Activated T-helper 1 cell treated with Interleukin-2 at 50 U/mL for 16 hours (primary cell): ENCODE data around the gene PKIB.
"Not testable (repeated sequence)": the region's sequence is repeated elsewhere in the genome, so short reads cannot be mapped to it uniquely, and the experiment has no call there.

Source experiments
- DNase-seq: peaks from one replicate; pipeline ENCODE4 v3.0.0-alpha.2; 2020; ENCODE audit warnings: low read depth

Gene PKIB, protein sequence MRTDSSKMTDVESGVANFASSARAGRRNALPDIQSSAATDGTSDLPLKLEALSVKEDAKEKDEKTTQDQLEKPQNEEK

DNA sequence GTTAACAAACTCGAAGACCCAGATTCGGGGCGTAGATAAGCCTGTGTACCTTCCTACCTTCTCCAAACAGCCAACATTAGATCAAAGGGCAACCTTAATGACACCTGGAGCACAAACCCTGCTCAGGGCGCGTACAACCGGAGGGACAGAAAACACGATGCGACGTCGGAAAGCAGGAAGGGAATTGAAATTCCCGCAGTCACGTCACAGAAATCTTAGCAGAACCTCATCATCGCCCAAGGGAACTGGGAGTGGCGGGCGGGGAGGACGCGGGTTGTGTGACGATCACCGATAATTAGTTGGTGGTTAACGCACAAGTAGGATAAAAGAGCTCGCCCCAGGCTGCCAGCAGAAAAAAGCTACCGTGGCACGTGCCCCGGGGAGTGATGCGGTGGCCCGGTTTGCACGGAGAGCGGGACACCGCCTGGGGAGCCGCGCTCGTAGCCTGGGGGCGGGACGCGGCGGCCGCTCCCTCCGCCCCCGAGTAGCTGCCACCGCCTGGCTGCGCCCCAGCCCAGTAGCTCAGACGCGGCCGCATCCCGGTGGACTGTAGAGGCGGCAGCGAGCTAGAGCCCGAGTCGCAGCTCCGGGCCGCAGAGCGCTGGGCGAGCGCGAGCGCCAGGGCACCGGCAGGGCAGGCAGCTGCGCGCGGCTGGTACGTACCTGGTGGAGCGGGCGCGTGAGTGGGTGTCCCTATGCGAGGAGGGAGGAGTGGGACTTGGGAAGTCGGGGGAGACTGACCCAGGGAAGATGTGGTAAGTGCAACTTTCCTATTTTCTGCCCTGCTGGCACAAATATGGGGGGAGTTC is at the start of gene PKIB:
TSS of gene PKIB (plus strand) at position 525 of the 809 bp plus-strand sequence. CDS start 107,390 bp downstream, outside the sequence.
- DNase-seq: peak; percentile 16

DNA sequence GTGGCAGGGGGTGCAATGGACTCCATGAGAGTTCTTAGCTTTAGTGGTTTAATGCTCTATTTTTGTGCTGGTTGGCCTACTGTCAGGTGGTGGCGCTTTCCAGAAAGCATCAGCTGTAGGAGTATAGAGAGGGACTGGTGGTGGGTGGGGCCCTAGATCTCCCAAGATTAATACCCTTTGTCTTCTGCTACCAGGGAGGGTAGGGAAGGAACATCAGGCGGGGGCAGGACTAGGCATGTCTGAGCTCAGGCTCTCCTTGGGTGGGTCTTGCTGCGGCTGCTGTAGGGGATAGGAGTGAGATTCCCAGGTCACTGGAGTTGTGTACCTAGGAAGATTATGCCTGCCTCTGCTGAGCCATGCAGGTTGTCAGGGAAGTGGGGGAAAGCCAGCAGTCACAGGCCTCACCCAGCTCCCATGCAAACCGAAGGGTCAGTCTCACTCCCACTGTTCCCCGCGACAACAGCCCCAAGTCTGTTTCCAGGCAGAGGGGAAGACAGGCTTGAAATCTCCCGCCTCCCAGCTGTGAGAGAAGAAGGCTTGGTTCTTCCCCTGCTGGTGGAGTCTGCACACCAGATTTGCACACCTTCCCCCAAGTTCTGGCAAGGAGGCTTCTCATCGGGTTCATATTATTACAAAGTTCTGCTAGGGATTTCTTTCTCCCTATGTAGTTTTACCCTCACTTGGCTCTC is 46.7 kb upstream of the PKIB start:
- no peak for DNase-seq

DNA sequence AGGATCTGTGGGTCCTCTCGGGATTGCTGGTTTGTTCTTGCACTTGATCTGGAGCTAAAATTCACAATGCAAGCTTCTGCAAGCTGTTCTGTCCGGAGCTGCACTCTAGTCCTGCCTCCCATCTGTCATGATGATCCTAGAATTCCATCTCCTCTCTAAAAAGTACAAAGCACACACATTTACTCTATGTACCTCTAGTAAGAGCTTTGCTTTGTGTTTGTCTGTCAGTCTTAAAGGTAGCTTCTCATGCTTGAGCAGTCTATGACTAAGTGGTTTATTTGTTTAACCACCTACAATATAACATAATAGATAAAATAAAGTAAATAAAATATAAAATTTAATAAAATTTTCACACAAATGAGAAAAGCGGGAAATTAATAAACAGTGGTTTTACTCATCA is 46.0 kb upstream of the PKIB start:
- DNase-seq: no peak

DNA sequence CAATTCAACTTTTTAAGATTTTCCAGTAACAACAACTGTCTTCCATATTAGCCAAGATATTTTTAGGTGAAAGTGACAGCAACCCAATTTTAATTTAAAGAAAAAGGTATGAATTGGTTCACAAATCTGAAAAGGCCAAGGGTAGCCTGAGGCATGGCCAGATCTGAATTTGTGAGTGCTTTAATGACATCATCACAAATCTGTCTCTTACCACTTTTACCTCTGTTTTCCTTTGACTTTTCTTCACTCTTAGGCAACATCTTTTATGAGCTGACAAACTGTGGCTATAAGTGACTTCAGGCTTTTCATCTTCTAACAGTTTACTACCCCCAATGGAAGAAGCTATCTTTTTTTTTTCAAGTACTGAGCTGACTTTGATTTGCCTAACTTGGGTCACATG is 44.5 kb upstream of the PKIB start:
- no peak for DNase-seq

DNA sequence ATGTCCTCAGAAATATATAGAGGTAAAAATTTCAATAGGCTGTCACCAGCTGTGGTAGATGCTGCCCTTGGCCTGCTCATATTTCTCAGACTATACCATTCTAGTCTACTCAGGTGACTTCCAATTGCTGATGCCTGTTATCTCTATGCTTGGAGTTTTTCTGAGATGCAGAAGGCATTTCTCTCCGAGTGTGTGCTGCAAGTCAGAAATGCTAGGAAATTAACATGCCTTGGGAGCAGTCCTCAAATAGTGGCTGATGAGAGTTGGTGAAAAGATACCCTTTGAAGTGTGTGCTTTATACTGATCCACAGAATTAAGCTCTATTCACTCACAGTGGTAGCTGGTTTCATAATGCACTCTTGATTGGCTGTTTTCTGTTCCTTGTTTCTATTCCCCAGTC is 43.2 kb upstream of the PKIB start:
- DNase-seq: no peak

DNA sequence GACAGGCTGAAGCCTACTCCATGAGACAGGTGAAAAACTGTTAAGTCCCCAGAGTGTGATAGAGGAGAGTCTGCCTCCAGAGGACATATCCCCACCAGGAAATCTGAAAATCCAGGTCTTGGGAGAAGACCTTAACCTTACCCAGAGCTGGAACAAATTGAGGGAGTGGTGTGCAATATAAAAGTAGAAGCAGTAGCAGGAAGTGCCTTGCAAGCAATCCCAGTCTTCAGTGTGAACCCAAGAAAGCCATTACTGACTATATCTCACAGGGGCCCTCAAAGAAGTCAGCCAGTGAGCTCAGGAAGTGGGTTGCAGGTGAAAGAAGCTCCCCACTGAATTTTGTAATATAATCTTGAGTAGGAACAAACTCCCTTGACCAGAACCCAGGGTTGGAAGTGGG is 41.9 kb upstream of the PKIB start:
- DNase-seq: no peak

DNA sequence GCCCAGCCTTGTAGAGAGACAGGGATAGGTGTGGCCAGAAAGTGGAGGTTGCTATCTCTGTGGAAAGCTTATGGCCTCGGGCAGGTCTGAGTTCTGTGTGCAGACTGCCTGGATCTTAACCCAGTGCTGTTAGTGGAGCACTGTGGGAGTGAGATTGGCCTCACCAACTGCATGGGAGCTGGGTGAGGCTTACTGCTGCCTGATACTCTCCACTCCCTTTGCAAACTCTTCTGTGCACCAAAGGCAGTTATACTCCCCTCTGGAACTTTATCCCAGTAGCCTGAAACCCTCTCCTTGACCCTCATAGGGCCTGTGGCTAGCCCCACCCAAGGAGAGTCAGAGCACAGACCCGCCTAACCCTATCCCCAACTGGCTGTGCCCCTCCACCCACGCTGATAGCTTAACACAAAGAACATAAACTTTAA is 41.4 kb upstream of the PKIB start:
- DNase-seq: no peak

DNA sequence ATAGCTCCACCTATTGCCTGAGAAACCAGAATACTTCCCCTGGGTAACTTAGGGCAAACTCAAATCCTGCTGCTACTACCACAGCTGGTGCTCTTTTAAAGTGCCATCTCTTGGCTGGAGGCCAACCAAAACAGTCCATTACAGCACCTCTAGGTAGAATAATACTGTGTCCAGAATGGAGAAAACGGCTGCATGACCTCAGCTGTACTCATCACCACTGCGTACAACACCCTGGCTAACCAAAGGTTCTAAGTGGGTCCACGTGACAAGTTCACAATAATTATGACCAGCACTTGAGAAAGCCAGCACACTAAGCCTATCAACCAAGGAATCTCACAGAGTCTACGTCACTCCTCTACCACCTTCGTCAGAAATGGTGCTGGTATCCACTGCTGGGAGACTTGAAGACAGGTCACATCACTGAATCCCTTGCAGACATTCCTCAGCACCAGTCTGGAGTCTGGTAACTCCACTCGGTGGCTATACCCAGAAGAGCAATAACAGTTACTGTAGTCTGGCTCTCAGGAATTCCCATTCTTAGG is 40.9 kb upstream of the PKIB start:
- DNase-seq: no peak

DNA sequence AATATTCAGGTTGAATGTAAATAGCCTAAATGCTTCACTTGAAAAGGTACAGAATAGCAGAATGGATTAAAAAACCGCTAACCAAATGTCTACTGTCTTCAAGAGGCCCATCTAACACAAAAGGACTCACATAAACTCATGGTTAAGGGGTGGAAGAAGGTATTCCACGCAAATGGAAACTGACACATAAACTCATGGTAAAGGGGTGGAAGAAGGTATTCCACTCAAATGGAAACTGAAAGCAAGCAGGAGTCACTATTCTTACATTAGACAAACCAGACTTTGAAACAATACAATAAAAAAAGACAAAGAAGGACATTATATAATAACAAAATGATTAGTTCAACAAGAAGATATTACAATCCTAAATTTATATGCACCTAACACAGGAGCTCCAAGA is 38.3 kb upstream of the PKIB start:
- no peak for DNase-seq

DNA sequence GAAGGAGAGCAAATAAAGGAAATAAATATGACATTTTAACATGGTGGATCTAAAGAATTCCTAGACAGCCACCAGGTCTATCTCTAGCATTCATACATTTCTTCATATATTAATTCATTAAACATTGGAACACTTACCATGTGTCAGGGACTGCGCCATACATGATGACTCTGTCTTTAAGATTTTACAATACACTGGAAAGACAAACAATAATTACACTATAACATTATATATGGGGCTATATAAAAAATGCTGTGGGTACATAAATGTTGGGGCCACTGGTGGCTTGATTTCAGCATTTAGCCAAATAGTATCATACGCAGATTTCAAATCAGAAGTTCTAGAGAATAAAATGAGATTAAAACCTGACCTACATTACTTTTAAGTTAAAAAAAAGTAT is 33.3 kb upstream of the PKIB start:
- no peak for DNase-seq

DNA sequence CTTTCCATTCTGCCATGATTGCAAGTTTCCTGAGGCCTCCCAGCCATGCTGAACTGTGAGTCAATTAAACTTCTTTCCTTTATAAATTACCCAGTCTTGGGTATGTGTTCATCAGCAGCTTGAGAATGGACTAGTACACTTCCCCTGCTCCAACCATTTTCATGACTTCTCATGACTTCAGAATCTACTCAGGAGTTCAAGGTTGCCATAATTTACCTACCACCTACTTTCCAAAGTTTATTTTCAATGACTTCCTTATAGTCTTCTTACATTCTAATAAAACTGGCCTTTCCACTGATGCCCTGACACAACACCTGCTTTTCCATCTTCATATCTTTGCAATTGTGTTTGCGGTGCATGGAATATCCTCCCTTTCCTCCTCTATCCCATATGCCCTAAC is 31.2 kb upstream of the PKIB start:
- DNase-seq: no peak

DNA sequence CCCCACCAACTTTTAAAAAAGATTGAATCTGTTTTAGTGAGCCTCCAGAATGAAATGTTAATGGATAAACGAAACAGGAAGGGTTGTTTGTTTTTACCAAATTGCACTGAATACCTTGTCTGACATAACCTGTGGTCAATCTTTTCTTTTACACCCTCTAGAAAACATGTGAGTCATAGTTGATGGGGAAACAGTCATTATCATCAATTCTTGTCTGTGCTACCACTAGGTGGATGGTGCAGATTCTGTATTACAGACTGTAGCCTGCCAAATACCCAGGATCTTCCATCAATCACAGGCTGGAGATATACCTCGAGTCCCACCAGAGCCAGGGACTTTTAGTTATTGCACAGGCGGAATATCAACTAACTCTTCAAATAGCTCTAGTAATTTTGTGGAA is 29.5 kb upstream of the PKIB start:
- DNase-seq: no peak

DNA sequence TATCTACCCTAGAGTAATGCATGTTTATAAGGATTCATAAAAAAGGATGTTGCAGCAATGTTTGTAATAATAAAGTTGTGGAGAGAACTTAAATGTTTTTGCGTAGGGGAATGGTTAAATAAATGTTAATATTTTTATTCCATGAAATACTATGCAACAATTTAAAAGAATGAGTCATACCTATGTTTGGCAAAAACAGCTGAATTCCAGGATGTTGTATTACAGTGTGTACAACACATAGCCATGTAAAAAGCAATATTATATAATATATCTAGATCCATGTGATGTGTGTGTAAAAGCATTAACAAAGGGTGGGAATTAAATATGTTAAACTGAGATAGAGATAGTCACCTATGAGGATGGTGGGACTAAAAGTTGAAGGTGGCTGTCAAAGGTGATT is 21.1 kb upstream of the PKIB start:
- no peak for DNase-seq

DNA sequence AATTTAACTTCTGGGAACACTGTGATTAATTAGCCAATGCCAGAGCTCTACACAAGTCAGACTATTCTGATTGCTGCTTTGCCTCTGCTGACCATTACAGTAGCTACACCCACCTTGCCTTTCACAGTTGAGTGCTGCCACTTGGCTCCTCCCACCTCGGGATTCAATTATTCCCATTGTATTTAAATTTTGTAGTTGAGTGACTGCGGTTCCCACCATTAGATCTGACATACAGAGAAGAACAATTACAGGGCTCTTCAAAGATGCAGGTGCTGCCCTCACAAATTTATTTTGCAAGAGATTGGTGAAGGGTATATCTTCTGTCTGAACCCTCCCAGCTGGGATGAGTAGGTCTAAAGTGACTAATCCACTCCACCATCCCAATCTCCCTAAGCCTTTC is 11.9 kb upstream of the PKIB start:
- DNase-seq: not testable (repeated sequence)

DNA sequence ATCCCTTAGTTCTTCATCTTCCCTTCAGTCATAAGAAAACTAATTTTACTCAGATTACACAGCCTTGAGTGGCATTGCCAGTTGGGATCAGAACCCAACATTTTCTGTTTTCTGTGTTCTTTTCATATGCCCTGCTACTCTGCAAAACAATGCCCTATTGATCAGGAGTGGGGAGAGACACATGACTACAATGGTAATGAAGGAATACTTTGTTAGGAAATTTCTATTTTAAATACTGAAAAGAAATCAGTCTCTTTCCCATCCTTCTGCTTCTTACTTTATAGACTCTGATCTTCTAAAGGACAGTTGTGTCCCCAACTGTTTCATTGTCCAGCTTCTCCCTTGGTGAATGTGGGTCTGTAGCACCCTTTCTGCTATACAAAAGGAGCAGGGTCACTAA is 5.5 kb upstream of the PKIB start:
- DNase-seq: no peak

DNA sequence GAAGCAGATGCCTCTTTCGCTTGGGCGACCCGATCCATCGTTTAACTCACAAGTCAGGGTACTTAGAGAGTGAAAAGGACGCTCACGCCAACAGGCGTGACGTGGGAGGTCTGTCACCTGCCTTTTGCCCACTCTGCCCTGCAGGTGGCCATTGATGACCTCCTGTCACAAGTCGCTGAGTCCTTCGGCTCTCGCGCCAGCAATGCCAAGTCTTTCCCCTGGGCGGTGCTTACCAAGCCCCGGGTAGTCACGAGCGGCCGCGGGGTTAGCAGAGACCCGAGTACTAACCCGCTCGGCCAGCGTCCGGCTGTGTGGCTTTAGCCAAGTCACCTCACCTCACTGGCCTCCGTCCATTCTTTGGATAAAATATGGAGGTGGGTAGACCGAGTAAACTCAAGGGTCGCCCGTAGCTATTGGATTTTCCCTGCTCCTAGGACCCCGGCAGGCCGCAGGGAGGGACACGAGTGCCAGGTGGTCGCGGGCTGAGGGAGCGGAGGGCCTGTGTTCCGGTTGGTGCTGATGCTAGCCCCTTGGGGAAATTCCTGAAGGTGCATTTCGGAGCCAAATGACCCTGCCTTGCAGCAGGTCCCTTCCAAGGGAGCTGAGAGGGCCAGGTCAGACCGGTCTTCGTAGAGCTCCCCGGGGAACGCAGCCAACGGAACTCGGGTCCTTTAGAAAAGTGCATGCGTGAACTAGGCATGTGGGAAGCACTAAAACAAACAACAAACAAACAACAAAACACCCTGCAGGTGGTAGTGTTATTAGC is 668 bp downstream of the PKIB start:
- no peak for DNase-seq

DNA sequence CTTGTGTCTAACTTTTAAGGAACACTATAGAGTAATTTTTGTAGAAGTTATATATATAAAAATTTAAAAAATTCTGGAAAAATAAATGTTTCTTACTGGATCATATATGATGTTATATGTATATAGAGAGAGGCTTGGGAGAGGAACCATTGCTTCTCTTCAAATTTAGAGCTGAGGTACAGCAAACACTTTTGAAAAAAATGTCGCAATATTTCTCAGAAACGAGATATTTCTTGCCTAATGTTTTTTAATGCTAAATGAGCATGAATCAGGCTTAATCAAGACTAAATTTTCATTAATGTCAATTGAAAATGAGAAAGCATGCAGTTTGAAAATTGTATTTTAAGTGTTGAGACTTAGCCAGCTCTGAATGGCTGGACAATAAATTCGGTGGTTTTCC is 2.6 kb downstream of the PKIB start:
- no peak for DNase-seq

DNA sequence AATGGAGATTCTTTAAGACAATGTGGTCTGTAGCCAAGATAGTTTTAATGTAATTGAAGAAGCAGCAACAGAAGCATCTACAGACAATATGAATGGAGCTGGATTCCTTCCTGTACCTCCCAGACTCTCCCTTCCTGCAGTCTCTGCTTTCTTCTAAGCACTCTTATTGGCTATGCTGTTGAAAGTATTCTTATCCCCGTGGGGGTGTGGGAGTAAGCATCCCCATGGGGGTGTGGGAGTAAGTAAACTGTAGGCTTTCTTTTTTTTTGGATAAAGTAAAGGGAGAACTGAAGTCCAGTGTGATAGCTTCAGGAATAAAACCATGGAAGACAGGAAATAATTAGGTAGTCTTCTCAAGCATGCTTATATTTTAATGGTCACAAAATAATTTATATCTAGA is 4.1 kb downstream of the PKIB start:
- no peak for DNase-seq

DNA sequence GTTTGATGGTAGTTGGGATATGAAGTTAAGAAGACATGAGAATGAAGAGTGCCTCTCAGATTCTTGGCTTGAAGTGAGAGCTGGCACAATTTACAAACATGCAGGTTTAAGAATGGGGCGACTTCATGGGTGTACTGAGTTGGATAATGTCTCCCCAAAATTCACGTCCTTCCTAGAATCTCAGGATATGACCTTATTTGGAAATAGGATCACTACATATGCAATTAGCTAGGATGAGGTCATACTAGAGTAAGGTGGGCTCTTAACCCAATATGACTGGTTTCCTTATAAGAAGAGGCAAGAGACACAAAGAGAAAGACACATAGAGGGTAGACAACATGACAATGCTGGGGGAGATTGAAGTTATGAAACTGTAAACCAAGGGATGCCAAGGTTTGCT is 5.2 kb downstream of the PKIB start:
- DNase-seq: no peak

DNA sequence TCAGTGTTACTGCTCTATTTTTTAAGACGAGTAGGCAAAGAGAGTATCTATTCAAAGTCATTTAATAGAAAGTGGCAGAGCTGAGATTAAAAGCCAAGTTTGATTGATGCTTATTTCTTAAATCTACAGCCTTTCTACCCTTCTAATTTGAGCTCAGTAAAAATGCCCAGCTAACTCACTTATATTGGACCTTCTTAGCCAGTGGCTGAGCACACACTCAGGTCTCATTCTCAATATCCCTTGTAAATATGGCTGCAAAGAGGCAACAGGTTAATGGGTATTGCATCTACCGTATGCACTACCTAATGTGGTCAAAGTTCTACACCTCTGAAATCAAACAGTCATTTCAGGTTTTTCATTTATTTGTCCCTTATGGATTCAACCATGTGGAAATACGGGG is 6.7 kb downstream of the PKIB start:
- DNase-seq: no peak

DNA sequence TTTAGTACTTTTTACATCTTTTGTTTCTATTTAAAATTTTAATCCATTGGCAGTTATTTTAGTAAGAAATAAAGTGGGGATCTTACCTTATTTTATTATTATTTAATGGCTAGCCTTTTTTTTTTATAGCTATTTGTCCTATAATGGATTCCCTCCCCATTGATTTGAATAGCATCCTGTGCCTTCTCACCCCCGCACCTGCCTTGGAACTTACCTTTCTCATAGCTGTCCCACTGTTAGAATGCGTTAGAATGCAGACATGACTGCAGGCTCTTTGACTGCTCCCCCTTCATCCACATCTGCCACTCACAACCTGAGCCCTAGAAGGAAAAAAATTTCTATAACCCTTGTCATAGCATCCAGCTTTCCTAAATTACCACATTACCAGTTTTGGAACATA is 9.1 kb downstream of the PKIB start:
- no peak for DNase-seq

DNA sequence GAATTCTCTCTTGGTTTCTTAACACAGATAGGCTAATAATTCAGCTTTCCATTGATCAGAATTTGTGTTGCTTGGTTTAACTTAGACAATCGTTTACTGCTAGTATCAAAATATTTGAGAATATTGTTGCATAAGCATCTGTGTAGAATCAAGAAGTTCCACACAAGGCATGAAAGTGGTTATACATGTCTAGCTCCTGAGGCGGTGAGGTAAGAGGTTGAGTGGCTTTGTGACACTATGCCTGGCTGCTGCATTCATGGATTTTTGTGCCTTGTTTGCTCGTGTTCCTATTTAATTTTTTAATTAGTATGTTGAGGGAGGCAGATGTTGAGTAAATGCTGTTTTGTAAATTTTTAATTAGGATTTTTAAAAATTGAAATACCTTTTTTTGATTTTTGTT is 10.2 kb downstream of the PKIB start:
- no peak for DNase-seq

DNA sequence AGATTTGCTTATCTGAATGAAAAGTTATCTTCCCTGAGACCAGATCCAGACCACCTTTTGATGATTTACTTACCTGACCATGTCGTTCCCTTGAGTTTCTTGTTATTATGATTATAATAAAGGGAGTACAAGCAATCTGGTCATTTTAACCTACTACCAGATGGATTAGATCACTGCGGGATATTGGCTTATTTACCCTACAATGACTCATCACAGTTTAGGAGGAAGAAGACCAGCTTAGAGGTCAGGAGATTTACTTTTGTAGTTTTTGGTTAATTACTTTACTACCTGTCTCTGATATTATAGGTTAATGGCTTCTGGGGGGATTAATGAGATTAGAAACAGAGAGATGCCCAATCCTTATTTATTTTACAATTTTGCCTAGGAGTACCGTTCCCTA is 10.7 kb downstream of the PKIB start:
- no peak for DNase-seq
